Neural cell (in vitro differentiated cells): ENCODE data around the gene LNPEP. TPM values are rescaled to one million over a fixed set of nuclear protein-coding genes. Genes with fewer than 3 reads are reported as not detected.

ENCODE experiments used
- H2AFZ ChIP-seq: fragments of 200-600, 300-800 bp; sonication (generic), shearing (Covaris generic); 2 replicates; pipeline ENCODE4 v1.6.0; 2014; ENCODE audit warnings: low read depth, mild to moderate bottlenecking, antibody characterized with exemption, low read length, moderate library complexity
- H3F3A ChIP-seq: fragments of 200-600 bp; shearing (Covaris generic); 2 replicates; pipeline ENCODE4 v1.6.1; 2016; ENCODE audit warnings: mild to moderate bottlenecking, moderate library complexity, mixed read lengths, antibody characterized with exemption, low read length; ENCODE audit not compliant: insufficient read depth, poor library complexity, severe bottlenecking
- H3K27ac ChIP-seq: fragments of 200-600, 300-800 bp; sonication (generic), shearing (Covaris generic); 2 replicates; pipeline ENCODE4 v1.5.1; 2014; ENCODE audit warnings: mild to moderate bottlenecking, low read length, moderate library complexity
- H3K27me3 ChIP-seq: fragments of 300-800, 200-600 bp; sonication (generic), shearing (Covaris generic); 2 replicates; pipeline ENCODE4 v1.6.0; 2014; ENCODE audit warnings: mild to moderate bottlenecking, low read depth, low read length, moderate library complexity; ENCODE audit not compliant: insufficient read depth
- H3K36me3 ChIP-seq: fragments of 300-800, 200-600 bp; sonication (generic), shearing (Covaris generic); 2 replicates; pipeline ENCODE4 v1.5.1; 2014; ENCODE audit warnings: mild to moderate bottlenecking, antibody characterized with exemption, low read length, moderate library complexity; ENCODE audit not compliant: insufficient read depth
- H3K4me2 ChIP-seq: fragments of 300-800, 200-600 bp; sonication (generic), shearing (Covaris generic); 2 replicates; pipeline ENCODE4 v1.6.0; 2014; ENCODE audit warnings: mild to moderate bottlenecking, low read length
- H3K4me3 ChIP-seq: fragments of 300-800, 200-600 bp; sonication (generic), shearing (Covaris generic); 2 replicates; pipeline ENCODE4 v1.5.1; 2014; ENCODE audit warnings: mild to moderate bottlenecking, low read length, moderate library complexity
- H3K79me2 ChIP-seq: fragments of 200-600 bp; shearing (Covaris generic); replicated peaks from 2 replicates; pipeline ENCODE4 v1.6.0; 2014; ENCODE audit warnings: mild to moderate bottlenecking, low read length, moderate library complexity; ENCODE audit not compliant: insufficient read depth
- H3K9ac ChIP-seq: fragments of 300-800, 200-600 bp; sonication (generic), shearing (Covaris generic); 2 replicates; pipeline ENCODE4 v1.6.1; 2016; ENCODE audit warnings: mild to moderate bottlenecking, low read length, mixed read lengths
- H3K9me2 ChIP-seq: fragments of 200-600 bp; shearing (Covaris generic); 2 replicates; pipeline ENCODE4 v1.6.1; 2016; ENCODE audit warnings: mild to moderate bottlenecking, low read length, mixed read lengths; ENCODE audit not compliant: insufficient read depth
- H3K9me3 ChIP-seq: fragments of 200-600, 300-800 bp; sonication (generic), shearing (Covaris generic); 2 replicates; pipeline ENCODE4 v1.6.1; 2016; ENCODE audit warnings: mild to moderate bottlenecking, mixed run types, low read length, moderate library complexity, mixed read lengths
- H4K20me1 ChIP-seq: fragments of 200-600 bp; shearing (Covaris generic); 2 replicates; pipeline ENCODE4 v1.6.1; 2016; ENCODE audit warnings: mild to moderate bottlenecking, mixed run types; ENCODE audit not compliant: insufficient read depth
- EP300 ChIP-seq: fragments of 450-650 bp; conservative IDR thresholded peaks from 2 replicates; pipeline ENCODE4 v1.6.1; 2014; ENCODE audit warnings: antibody characterized with exemption, mild to moderate bottlenecking, moderate library complexity; ENCODE audit not compliant: poor library complexity, severe bottlenecking
- EZH2 ChIP-seq: fragments of 200-600, 300-800 bp; shearing (Covaris generic), sonication (generic); IDR thresholded peaks from 2 replicates; pipeline ENCODE4 v1.6.1; 2014; ENCODE audit warnings: antibody characterized with exemption, low read length, borderline replicate concordance, mild to moderate bottlenecking; ENCODE audit not compliant: insufficient read depth, poor library complexity, severe bottlenecking
- MXI1 ChIP-seq: fragments of 450-650 bp; conservative IDR thresholded peaks from 2 replicates; pipeline ENCODE4 v1.6.1; 2014; ENCODE audit warnings: antibody characterized with exemption, mild to moderate bottlenecking; ENCODE audit not compliant: poor library complexity, severe bottlenecking
- POLR2AphosphoS5 ChIP-seq: IDR thresholded peaks from 2 replicates; pipeline ENCODE4 v1.6.1; 2012
- RAD21 ChIP-seq: fragments of 450-650 bp; conservative IDR thresholded peaks from 2 replicates; pipeline ENCODE4 v1.6.1; 2014; ENCODE audit warnings: antibody characterized with exemption, mild to moderate bottlenecking, moderate library complexity
- SMC3 ChIP-seq: fragments of 450-650 bp; conservative IDR thresholded peaks from 2 replicates; pipeline ENCODE4 v1.6.1; 2014; ENCODE audit warnings: antibody characterized with exemption, mild to moderate bottlenecking, moderate library complexity; ENCODE audit not compliant: poor library complexity
- TAF1 ChIP-seq: IDR thresholded peaks from 2 replicates; pipeline ENCODE4 v1.6.1; 2012; ENCODE audit warnings: low read depth
- polyA plus RNA-seq: library from polyadenylated mRNA; depleted of rRNA; stranded (reverse); fragments of >200 nt; gene quantifications from 2 replicates; pipeline ENCODE4 v1.2.3, GENCODE V29; 2014
- TF ChIP-seq, protein P1 (sequence below): fragments of 450-650 bp; IDR thresholded peaks from 2 replicates; pipeline ENCODE4 v1.5.1; 2014; ENCODE audit warnings: antibody characterized with exemption, mild to moderate bottlenecking, moderate library complexity; ENCODE audit not compliant: poor library complexity, severe bottlenecking
- TF ChIP-seq, protein P2 (sequence below): IDR thresholded peaks from 2 replicates; pipeline ENCODE4 v1.6.1; 2012; ENCODE audit warnings: borderline replicate concordance

Gene LNPEP
- polyA plus RNA-seq, 1 donor from 2014 or later, result 25.6 TPM

DNA sequence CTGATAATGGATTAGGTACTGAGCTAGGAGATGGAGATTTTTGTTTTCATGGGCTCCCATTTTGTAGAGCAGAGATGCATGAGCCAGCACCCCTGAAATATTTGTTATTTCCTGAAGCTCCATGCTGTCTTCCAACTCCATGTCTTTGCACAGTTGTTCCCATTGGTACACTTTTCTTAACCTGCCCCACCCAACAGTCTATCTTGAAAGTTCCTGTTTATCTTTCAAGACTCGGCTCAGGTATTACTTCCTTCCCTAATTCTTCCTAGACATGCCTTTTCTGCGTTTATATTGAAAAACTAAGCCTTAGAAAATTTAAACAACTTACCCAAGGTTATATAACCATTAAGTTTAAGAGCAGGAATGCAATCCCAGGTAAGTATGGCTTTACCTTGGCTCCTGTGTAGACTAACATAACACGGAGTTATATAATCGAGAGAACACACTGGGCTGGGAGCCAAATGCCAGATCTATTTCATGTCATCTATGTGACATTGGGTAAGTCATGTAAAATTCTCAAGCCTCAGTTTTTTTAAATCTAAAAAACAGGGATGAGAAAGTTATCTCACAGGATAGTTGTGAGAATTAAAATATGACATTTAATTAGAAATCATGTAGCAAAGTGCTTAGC, 139.1 kb downstream of the LNPEP start:
- no peak for TF ChIP-seq POLR2AphosphoS5
- TF ChIP-seq, protein P1, sequence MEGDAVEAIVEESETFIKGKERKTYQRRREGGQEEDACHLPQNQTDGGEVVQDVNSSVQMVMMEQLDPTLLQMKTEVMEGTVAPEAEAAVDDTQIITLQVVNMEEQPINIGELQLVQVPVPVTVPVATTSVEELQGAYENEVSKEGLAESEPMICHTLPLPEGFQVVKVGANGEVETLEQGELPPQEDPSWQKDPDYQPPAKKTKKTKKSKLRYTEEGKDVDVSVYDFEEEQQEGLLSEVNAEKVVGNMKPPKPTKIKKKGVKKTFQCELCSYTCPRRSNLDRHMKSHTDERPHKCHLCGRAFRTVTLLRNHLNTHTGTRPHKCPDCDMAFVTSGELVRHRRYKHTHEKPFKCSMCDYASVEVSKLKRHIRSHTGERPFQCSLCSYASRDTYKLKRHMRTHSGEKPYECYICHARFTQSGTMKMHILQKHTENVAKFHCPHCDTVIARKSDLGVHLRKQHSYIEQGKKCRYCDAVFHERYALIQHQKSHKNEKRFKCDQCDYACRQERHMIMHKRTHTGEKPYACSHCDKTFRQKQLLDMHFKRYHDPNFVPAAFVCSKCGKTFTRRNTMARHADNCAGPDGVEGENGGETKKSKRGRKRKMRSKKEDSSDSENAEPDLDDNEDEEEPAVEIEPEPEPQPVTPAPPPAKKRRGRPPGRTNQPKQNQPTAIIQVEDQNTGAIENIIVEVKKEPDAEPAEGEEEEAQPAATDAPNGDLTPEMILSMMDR, result no peak
- TF ChIP-seq EZH2, result no peak
- TF ChIP-seq, protein P2, sequence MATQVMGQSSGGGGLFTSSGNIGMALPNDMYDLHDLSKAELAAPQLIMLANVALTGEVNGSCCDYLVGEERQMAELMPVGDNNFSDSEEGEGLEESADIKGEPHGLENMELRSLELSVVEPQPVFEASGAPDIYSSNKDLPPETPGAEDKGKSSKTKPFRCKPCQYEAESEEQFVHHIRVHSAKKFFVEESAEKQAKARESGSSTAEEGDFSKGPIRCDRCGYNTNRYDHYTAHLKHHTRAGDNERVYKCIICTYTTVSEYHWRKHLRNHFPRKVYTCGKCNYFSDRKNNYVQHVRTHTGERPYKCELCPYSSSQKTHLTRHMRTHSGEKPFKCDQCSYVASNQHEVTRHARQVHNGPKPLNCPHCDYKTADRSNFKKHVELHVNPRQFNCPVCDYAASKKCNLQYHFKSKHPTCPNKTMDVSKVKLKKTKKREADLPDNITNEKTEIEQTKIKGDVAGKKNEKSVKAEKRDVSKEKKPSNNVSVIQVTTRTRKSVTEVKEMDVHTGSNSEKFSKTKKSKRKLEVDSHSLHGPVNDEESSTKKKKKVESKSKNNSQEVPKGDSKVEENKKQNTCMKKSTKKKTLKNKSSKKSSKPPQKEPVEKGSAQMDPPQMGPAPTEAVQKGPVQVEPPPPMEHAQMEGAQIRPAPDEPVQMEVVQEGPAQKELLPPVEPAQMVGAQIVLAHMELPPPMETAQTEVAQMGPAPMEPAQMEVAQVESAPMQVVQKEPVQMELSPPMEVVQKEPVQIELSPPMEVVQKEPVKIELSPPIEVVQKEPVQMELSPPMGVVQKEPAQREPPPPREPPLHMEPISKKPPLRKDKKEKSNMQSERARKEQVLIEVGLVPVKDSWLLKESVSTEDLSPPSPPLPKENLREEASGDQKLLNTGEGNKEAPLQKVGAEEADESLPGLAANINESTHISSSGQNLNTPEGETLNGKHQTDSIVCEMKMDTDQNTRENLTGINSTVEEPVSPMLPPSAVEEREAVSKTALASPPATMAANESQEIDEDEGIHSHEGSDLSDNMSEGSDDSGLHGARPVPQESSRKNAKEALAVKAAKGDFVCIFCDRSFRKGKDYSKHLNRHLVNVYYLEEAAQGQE, result no peak
- no peak for TF ChIP-seq SMC3
- H3K27me3 ChIP-seq, result no peaks in the 10 kb centered on the region
- H3K4me3 ChIP-seq, result no peak overlapping the region
- H2AFZ ChIP-seq, result no peak overlapping the region
- H4K20me1 ChIP-seq, result no peaks in the 10 kb centered on the region
- H3K4me2 ChIP-seq, result no peak overlapping the region
- H3K9me2 ChIP-seq, result no peaks in the 10 kb centered on the region
- H3K36me3 ChIP-seq, result no peaks in the 10 kb centered on the region
- no peak overlapping the region for H3K9ac ChIP-seq
- no peaks in the 10 kb centered on the region for H3F3A ChIP-seq
- H3K9me3 ChIP-seq, result no peaks in the 10 kb centered on the region
- no peaks in the 10 kb centered on the region for H3K79me2 ChIP-seq
- H3K27ac ChIP-seq, result peak overlapping the region; percentile 1

DNA sequence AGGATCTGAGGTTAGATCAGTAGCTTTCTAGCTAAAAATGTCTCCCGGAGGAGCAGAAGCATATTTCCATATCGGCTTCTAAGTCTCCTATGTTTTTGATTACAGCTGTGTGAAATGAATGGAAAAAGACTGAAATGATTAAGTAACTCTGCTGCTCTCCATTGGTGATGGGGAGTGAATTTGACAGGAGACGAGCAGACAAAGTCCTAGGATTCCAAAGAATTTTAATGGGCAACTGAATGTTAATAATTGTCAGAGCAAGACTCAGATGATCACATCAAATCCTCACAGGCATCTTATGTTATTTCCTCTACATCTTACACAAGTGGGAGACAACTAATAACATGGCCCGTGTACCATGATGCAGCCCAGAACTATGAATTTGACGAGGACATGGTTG, 139.8 kb downstream of the LNPEP start:
- H3K79me2 ChIP-seq, result no peaks in the 10 kb centered on the region
- H4K20me1 ChIP-seq, result no peaks in the 10 kb centered on the region
- peak overlapping the region; percentile 4 for H3K4me3 ChIP-seq
- no peaks in the 10 kb centered on the region for H3K27me3 ChIP-seq
- no peak overlapping the region for H2AFZ ChIP-seq
- H3K27ac ChIP-seq, result peak overlapping the region; percentile 1
- H3K36me3 ChIP-seq, result no peaks in the 10 kb centered on the region
- no peak overlapping the region for H3K9ac ChIP-seq
- H3K9me3 ChIP-seq, result no peaks in the 10 kb centered on the region
- no peaks in the 10 kb centered on the region for H3F3A ChIP-seq
- no peaks in the 10 kb centered on the region for H3K9me2 ChIP-seq
- TF ChIP-seq POLR2AphosphoS5 (no peak), EP300 (no peak), EZH2 (no peak), MXI1 (no peak), TAF1 (no peak), SMC3 (no peak), RAD21 (no peak)
- TF ChIP-seq, protein P1, result no peak
- TF ChIP-seq, protein P2, result no peak
- H3K4me2 ChIP-seq, result no peak overlapping the region
